HG03064 (cell line): Measurements from ENCODE around the gene GPR146.

ENCODE experiments used
- ATAC-seq: cut with Tn5 transposase; IDR thresholded peaks from one replicate; pipeline ENCODE4 v1.9.1; 2021; ENCODE audit warnings: low read depth; ENCODE audit not compliant: unreplicated experiment

GPR146 gene

DNA sequence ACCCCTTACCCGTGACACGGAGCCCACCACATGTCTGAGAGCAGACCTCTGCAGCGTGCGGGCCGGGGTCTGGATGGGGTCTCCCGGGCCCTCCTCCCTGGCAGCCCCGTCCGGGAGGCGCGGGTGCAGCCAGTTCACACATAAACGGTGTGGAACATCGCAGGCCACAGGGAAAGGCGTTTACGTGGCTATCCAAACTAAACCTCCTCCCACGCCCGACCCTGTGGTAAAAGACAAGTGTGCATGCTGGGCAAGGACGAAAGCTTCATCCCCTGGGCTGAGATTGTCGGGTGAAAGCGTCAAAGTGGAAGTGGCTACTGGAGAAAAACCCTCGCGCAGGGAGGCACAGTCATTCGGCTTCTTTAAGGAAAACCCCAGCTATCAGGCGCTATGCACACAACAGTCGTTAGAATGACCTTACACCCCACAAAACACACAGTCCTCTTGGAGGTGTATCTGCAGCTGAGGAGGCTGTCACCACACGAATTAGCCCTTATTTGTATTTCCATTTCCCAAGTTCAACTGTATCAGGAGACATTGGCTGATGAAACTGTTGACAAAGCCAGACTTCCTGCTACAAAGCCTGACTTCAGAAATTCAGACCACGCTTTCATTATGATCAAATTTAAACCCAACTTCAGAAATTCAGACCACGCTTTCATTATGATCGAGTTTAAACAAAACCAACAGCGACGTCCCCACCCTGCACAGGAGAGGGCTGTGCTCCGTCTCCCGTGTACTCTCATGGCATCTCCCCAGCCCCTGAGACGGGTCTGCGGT, 58.9 kb downstream of the GPR146 start:
- peak; percentile 47 for ATAC-seq

DNA sequence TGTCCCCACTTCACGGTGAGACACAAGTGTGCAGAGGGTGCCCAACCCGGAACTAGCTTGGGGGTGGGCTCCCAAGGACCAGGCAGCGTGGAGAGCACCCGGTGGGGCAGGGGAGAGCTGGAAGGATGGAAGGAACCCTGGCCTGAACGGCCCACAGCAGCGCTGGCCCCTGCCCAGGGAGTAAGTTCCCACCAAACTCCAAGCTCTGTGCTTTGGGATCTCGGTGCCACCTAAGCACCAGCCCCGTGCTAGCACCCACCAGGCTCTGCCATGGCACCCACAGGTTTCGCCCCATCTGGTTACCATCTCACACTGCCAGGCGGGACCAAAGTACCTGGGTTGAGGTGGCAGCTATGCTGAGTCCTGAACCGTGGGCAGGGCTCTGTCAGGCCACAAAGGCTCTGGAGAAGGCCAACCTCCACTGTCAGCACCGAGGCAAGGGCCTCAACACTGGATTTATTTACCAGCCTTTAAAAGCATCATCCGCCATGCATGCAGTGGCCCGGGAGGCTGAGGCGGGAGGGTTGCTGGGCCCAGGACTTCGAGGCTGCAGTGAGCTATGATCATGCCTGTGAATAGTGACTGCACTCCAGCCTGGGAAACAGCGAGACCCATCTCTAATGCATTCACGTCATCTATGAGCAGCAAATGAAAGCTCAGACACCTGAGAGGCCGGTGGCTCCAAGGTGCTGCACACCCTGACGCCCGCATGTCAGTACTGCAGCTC, 59.6 kb downstream of the GPR146 start:
- no peak for ATAC-seq

DNA sequence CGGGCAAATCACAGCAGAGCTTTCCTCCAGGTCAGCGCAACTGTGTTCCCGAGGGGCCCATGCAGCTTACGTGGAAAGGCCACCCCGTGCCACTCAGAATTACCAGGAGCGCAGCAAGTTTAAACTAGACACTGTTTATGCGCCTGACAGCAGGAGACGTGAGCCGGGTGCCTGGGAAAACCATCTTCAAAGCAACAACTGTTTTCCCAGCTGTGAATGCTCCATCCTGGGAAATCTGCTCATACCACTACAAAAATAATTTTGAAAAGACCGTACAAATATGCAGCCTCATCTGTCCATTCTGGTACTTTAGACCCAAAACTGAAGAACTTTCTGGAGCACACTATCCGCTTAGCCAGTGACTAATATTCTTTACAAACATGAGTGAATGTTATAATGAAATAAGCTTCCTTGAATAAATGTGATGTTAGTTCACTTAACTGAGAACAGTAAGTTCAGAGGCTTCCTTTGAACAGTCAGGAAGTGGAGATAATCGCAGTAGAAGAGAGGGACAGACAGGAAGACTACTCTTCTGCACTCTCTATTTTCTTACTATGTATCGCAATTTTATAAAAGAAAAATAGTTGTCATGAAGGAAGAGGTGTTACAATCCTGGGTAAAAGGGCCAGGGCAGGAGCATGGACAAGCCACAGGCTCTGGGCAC, 60.3 kb downstream of the GPR146 start:
- no peak for ATAC-seq

DNA sequence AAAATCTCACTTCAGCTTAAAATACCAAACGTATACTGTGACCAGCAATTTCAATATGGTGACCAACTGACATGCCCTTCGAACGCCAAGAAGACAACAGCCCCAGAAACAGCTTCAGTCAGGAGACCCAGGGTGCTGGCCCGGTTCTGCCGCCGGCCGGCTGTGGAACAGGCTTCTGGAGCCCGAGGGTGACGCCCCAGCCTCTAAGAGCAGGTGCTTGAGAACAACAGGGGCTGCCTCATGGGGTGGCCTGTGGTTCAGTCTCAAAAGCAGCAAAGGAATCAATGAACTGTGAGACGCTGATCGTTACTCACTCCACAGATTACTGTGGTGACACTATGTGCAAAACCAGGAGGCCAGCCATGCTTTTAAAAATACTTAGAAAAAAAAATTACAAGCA, 60.8 kb downstream of the GPR146 start:
- ATAC-seq: peak; percentile 47

DNA sequence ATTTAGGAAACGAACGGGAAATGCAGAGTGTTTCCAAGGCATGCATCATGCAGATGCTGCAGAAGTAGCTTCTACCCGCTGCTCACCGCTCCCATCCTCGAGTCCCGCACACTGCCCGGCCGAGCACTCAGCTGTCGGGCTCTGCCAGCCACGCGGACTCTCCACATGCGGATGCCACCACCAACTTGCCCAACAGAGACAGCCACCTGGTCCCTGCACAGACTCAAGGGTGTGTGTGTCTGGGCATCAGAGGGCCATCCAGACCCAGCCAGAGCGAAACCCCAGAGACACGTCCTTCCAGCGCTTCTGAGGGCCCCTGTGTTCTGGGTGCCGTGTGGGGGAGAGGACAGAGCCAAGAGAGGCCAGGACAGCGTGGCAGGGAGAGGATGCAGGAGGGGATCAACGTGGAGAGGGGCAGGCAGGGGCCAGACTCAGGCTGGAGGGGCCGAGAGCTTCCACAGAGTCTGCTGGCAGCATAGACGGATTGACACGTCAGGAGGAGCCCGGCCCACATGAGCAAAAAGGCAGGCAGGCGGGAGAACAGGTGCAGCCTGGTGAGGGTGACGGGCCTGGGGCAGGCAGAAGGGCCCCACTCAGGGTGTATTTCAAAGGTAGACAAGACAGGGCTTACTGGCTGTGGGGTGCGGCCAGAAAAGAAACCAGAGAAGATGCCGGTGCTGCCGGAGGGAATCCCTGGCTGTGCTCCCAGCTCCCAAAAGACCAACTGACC, 61.9 kb downstream of the GPR146 start:
- ATAC-seq: no peak

DNA sequence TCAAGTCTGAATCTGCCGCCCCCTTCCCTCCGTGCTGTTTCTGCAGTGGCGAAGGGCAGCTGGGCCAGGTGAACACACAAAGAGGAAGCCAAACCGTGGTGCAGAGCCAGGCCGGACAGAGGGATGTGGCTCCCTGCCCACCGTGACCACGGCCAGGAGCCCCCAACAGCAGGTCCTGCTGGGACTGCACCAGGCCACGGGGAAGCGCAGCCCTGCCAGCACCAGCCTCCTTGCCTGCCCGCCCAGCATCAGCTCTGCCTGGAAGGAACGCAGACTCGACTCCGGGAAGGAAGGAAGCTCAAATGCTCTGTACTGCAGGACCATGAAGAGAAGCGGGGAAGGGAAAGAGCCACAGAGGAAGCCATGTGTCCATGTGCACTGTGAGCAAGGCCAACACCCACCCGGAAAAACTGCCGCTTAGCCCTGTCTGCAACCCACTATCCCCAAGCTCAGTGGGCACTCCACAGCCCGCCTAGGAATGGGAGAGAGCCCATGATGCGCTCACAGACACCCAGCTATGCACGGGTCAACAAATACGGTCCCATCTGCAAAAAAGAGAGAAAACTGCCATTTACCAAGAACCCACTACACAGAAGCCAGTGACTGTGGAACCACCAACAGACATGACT, 62.6 kb downstream of the GPR146 start:
- no peak for ATAC-seq

DNA sequence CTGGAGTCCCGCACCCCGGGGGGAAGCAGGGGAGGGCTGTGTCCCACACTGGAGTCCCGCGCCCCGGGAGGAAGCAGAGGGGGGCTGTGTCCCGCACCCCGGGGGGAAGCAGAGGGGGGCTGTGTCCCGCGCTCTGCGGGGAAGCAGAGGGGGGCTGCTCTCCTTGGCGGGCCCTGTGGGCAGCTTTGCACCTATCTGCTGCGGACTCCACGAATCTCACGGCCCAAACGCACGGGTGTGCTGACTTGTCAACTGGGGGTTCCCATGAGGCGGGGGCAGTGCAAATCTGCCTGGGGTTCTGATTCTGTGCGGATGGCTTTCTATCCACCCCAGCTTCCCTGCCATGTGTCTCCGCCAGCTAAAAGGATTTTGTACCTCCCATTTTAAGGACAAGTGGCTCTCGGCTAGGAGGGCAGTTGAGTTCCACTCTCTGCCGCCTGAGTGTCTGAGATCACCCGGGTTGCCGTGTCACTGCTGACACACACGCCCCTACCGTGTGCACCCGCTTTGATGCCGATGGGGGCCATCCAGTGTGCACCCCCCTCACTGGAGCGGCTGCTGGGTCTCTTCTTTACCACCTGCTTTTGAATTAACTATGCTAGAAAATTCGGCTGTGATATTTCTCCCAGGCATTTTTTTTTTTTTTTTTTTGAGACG, 64.0 kb downstream of the GPR146 start:
- ATAC-seq: no peak
